GM19397 (cell line): ENCODE results near the gene RNASE9.
"Not testable (repeated sequence)": the region's sequence is repeated elsewhere in the genome, so short reads cannot be mapped to it uniquely, and the experiment has no call there.

Source experiments
- ATAC-seq: cut with Tn5 transposase; IDR thresholded peaks from one replicate; pipeline ENCODE4 v1.9.1; 2021; ENCODE audit warnings: mild to moderate bottlenecking, moderate library complexity; ENCODE audit not compliant: unreplicated experiment

RNASE9 gene

DNA sequence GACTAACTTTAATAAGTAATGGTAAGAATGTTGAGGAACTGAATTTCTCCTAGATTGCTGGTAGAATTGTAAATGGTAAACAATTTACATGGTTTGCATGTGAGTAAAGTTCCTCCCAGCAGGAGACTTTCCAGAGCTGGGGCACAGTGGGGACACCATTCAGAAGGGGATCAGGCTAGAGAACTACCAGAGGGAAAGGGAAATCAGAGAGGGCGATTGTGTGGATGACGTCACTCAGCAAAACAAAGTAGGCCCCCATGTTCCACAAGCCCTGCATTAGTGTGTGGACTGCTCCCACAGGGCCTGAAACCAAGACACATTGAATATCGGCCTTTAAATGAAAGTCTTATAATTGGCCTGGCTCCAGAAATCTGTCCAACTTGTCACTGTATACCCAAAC, 17.5 kb upstream of the RNASE9 start:
- no peak for ATAC-seq

DNA sequence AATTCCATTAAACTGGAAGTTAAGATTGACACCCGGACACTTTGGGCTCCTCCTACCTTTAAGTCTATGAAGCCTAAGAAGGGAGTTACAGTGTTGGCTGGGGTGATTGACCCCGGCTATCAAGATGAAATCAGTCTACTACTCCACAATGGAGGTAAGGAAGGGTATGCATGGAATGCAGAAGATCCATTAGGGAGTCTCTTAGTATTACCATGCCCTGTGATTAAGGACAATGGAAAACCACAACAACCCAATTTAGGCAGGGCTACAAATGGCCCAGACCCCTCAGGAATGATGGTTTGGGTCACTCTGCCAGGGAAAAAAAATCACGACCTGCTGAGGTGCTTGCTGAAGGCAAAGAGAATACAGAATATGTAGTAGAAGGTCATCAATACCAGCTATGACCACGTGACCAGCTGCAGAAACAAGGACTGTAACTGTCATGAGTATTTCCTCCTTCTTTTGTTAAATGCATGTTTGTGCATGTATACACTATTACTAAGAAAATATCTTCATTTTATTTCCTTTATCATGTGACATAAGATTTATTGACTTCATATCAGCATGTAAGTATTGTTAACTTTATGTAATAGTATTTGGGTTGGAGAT, 11.6 kb upstream of the RNASE9 start:
- not testable (repeated sequence) for ATAC-seq

DNA sequence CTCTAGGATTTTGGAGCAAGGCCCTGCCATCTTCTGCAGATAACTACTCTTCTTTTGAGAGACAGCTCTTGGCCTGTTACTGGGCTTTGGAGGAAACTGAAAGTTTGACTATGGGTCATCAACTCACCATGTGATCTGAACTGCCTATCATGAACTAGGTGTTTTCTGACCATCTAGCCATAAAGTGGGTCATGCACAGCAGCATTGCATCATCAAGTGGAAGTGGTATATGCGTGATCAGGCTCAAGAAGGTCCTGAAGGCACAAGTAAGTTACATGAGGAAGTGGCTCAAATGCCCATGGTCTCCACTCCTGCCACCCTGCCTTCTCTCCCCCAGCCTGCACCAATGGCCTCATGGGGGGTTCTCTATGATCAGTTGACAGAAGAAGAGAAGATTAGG, 9.9 kb upstream of the RNASE9 start:
- ATAC-seq = not testable (repeated sequence)

DNA sequence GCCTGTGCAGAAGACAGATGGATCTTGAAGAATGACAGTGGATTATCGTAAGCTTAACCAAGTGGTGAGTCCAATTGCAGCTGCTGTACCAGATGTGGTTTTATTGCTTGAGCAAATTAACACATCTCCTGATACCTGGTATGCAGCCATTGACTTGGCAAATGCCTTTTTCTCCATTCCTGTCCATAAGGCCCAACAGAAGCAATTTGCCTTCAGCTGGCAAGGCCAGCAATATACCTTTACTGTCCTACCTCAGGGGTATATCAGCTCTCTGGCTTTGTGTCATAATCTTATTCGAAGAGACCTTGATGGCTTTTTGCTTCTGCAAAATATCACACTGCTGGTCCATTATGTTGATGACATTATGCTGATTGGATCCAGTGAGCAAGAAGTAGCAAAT, 9.0 kb upstream of the RNASE9 start:
- not testable (repeated sequence) for ATAC-seq

DNA sequence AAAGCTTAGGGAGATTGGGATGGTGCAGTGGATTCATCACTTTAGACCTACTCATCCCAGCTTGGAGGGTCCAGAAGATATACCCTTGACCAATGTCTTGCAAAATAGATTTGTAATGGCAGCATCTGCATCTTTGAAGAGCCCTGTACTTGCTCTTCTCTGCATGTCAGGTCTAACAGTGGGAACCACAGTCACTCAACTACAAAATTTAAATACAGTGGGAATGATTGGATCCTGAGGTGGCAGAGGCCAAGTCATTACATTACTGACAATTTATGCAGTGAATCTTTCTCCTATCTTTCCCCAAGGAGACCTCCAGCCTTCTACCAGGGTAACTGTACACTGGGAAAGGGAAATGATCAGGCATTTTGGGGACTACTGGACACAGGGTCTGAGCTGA, 8.2 kb upstream of the RNASE9 start:
- no peak for ATAC-seq

DNA sequence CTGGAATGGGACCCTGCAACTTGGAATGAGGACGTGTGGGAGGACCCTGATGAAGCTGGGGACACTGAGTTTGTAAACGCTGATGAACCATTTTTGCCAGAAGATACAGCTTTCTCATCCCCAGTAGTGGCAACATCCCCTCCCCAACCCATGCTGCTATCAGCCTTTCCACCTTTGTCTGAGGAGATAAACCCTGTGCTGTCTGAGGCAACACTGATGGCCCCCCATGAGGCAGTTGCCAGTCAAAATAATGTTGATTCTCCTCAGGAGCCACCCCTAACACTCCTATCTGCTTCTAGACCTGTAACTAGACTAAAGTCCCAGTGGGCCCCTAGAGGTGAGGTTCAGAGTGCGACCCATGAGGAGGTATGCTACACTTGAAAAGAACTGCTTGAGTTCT, 7.5 kb upstream of the RNASE9 start:
- no peak for ATAC-seq

DNA sequence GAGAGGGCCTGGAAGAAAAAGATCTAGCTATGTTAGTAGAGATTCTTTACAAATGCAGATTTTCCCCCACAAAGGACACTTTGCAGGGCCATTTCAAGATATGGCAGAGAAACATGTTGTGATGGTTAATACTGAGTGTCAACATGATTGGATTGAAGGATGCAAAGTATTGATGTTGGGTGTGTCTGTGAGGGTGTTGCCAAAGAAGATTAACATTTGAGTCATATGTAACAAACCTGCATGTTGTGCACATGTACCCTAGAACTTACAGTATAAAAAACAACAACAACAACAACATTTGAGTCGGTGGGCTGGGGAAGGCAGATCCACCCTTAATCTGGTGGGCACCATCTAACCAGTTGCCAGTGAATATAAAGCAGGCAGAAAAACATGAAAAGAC, 6.4 kb upstream of the RNASE9 start:
- not testable (repeated sequence) for ATAC-seq

DNA sequence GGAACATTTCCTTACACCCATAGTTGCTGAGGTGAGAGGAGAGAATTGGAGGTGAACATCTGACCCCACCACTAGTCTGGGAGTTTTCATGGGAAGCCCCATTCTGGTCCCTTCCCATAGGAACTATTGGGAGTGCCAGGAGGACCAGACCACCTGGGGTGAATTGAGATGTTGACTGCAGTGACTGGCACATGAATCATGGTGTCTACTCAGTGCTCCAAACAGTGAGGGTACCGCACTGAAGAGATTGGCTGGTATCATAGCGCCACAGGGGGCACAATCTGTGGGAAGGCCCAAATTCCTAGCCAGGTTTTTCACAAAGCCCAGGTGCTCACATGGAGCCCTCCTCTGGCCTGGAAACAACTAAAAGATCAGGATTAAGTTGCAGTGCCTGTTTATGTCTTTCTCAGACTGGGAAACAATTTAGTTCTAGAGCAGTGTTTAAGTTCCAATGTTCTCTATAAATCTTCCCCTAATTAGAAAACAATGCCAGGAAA, 3.7 kb upstream of the RNASE9 start:
- no peak for ATAC-seq

DNA sequence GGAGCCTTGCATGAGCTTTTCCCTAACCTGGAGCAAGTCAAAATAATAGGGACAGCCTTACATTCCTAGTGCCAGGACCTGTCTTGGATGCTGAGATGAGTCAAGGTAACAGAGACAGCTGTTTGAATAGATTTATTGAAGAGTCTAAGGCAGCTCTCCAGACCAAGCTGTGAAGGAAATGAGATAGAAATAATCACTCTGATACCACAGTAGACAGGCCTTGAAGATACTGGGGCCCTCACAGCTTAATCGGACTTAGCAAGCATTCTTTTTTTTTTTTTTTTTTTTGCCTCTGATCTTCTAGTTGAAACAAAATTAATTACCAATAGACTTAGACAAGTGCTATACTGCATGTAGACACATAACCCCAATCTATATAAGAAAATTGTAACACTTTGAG, 3.1 kb upstream of the RNASE9 start:
- no peak for ATAC-seq

DNA sequence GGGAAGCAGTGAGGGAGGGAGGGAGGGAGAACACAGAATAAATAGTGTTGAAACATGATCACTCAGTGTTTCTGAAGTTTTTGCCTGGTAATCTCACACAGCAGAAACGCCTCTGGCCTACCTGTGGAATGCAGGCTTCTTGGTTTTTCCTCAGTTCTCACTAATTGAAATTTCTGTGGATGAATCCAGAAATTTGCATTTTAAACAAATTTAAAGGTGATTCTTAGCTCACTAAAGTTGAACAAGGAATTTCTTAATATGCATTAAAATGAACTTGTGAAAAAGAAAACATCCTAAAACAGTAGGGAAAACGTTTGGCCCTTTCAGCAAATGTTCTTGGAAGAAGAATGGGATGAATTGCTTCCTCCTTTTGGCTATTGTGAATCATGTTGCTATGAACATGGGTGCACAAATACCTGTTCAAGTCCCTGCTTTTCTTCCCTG, 1.4 kb downstream of the RNASE9 start:
- no peak for ATAC-seq

DNA sequence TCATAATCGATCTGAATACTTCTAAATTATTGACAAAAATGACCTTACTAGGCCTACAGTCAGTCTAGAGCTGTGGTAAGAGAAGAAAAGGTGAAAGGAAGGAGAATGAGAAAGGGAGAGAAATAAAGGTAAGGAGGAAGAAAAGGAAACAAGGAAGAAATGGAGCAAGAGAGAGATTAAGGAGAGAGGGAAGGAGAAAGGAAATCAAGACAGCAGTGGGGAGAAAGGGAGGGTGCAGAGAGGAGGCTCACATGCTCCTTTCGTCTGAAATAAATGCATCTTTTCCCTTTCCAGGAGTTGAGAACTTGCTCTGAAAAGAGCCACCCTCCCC, 3.7 kb downstream of the RNASE9 start:
- no peak for ATAC-seq

DNA sequence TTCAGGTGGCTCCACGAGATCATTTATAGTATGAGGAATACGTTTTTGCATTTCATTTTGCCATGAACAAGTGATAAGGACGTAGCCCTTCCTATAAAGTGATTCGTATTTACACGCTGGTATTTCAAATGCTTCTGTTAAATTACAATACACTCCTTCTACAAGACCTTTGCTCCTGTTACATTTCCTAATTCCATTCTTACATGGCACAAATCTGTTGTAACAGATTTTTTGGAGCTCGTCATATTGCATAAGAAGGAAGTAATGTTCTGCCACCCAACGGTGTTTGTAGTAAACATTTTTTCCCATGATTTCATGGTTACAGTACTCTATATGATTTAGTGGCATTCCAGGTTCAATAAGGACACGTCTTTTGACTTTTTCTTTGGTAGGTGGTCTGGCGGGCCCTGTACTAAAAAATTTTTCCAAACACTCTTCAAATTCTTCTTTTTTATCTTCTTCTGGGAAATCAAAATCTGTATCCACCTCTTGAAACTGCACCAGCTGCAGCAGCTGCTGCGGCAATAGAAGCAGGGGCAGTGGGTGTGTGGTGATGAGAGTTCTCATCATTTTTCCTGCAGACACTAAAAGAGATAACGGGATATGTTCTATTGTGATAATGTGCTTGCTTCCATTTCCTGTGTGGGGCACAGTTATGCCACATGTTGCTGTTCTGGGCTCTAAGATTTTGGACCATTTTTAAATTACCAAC, 4.2 kb downstream of the RNASE9 start:
- ATAC-seq = no peak

DNA sequence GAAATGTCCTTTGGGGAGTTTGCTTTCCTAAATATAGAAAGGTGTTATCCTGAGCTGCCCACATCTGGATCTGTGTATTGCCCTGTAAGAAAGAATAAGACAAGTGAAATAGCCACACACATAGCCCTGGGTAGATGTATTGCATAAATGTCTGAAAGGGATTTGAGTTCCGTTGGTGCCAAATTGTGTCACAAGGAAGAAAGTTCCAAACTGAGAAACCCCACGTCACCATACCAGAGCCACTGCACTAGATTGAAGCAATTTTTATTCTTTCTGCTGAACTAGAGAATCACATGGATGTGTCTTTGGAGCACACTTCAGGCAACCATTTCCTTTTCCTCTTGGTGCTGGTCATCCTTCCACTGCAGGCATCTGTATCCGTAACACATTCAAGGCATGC, 5.0 kb downstream of the RNASE9 start:
- ATAC-seq = no peak

DNA sequence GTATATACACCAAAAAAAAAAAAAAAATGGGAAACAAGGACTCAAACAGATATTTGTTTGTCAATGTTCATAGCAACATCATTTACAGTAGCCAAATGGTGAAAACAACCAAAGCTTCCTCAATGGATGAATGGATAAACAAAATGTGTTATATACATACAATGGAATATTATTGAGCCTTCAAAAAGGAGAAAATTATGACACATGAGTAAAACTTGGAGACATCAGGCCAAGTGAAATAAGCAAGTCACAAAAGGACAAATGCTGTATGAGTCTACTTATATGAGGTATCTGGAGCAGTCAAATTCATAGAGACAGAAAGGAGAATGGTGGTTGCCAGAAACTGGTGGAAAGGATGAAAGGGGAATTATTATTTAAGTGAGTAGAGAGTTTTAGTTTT, 7.8 kb downstream of the RNASE9 start:
- ATAC-seq = no peak

DNA sequence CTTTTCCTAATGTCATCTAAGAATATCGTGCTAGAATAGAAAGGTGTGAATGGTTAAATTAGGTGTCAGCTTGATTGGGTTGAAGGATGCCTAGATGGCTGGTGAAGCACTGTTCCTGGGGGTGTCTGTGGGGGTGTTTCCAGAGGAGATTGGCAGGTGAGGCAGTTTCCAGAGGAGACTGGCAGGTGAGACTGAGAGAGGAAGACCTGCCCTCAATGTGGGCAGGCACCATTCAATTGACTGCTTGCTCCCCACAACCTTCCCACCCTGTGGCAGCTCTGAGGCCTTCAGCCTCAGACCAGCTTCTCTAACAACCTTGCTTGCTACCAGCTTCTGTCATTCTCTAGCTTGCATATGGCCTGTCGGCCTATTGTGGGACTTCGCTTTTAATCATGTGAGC, 9.2 kb downstream of the RNASE9 start:
- no peak for ATAC-seq

DNA sequence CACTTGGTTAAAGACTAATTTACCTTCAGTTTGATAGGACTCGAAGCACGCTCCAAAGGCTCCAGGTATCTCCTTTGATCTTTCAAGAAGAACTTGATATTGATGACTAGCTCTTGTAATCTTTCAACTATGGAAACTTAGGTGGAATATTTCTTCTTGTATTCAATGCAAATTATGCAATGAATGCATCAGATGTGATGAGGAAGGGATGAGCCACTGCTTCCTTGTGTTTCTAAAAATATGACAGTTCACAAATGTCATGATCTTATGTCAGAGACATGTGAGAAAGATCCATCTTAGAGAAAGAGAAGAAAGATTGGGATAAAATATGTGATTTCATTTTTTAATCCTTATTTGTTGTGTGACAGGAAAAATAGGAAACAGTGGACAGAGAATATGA, 9.9 kb downstream of the RNASE9 start:
- ATAC-seq = no peak

DNA sequence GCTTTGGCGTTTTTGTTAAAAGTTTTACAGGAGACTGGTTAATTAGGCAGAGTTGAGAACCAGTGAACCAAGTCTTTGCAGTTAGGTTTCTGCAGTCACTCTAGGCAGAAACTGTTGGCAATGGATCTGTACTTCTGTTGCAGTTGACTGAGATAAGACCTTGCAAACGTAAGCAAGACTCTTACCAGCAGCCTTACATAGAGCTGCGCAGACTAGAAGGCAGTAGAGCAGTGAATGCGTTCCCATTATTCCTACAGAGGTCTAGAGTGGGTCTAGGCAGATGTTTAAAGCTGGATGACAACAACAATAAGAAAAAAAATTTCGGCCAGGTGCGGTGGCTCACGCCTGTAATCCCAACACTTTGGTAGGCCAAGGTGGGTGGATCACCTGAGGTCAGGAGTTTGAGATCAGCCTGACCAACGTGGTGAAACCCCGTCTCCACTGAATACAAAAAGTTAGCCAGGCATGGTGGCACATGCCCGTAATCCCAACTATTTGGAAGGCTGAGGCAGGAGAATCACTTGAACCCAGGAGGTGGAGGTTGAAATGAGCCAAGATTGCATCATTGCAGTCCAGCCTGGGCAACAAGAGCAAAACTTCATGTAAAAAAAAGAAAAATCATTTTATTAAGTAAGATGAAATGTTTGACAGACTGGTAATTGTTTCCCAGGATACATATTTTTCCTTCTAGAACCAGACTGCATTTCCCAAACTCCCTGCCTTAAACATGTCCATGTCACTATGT, 12.3 kb downstream of the RNASE9 start:
- no peak for ATAC-seq

DNA sequence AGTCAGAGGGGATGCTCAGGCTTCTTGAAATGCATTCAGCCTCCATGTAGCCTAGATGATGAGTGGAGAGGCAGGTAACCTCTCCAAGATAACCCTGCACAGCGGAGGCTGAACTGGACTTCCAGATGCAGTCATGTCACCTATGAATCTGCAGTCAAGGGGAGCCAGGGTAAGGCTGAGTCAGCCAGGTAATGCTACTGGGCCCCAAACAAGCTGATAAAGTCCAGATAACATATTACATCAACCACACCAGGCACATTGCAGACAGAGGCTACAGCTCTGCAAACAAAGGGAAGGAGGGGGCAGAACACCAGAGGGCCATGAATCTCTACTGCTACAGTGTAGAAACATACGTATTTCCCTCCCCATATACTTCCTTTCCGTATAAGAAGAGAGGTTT, 14.0 kb downstream of the RNASE9 start:
- ATAC-seq = no peak

DNA sequence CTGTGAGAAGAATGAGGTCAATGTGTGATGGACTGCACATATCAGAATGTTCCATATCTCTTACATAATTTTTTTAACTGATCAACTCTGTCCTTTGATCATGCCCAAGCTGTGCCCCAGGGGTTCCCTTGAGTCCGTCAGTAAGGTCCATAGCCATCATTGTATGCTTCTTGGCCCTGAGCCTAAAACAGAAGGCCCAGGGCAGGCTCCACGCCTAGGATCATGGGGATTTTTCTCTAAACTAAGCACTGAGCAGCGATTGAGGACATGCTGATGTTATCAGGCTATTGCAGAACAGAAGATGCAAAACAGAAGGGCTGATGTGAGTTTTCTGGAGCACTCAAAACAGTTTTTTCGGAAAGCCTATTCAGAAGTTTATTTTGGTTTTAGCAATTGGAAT, 20.9 kb downstream of the RNASE9 start:
- no peak for ATAC-seq

DNA sequence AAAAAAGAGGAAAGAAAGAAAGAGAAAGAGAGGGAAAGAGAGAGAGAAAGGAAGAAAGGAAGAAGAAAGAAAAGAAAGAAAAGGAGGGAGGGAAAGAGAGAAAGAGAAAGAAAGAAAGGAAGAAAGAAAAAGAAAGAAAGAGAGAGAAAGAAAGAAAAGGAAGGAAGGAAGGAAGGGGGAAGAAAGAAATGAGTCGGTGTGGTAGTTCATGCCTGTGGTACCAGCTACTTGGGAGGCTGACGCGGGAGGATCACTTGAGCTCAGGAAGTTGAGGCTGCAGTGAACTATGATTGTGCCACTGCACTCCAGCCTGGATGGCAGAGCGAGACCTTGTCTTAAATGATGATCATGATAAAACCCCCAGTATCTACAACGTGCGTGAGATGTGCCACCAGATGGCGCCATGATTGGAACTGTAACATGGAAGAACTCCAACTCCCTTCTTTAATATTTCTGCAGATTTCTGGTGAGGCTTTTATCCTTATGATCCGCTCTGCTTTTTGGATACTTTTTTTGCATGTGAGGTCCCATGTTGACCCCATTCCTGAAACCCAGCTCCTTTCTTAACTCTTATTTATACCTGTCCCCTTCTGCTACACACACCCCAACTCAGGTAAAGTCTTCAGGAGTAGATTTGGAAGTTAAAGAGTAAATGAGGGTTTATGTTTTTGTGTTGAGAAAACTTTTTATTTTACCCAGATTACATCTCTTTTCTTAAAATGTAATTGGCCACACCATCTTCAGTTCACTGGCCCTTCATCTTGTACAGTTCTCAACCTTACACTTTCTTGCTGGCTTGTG, 29.9 kb downstream of the RNASE9 start:
- peak; percentile 48 for ATAC-seq

DNA sequence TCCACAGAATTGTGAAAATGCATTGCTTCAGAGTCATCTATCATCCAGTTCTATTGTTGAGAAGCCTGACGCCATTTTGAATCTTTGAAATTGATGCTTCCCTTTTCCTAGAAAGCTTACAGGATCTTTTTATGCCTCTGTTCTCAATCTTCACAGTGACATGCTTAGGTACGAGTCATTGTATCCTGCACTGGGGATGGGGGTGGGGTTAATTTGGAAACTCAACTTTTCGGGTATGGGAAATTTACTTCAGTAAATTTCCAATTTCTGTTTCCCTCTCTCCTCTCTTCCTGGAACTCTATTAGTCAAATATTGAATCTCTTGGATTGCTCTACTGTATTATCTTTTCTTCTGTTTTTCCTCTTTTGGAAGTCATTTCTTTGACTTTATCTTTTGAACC, 31.0 kb downstream of the RNASE9 start:
- no peak for ATAC-seq
